GM12801 (cell line): ENCODE measurements around the gene TLK1.

Experiments
- CTCF ChIP-seq: IDR thresholded peaks from one replicate; pipeline ENCODE4 v1.5.1; 2011; ENCODE audit warnings: control low read depth; ENCODE audit not compliant: insufficient read length; ENCODE audit errors: extremely low read depth

Gene TLK1

DNA sequence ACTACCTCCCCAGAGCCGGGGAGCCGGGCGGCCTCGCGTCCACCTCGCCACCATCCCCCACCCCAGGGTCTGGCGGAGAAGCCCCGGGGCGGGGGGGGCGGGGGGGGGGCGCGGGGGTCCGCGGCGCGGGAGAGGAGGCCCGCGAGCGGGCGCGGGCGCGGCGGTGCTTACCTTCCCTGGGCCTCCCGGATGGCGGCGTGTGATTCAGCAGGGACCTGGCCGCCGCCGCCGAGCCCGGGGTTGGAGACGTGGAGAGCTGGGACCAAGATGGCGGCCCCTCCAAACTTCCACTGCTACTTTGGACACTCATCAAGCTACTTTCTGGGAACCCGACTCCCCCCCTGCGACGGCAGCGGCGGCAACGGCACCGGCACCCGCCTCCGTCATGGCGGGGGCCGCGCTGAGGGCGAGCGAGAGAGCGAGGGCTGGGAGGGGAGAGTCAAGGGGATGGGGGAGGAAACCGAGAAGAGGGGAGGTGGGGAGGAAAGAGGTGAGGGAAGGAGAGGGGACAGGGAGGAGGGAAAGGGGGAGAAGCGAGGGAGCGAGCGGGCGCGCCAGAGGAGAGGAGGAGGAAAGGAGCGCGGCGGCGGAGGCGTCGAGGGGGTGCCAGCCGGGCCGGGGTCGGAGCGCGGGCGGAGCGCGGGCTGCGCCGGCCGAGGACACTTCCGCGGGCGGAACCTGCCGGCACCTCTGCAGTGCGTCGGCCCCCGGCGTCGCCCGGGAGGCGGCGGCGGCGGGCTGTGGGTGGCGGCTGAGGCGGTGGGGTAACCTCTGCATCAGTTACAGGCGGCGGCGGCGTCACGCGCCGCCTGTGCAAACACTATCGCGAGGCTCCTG is at the start of gene TLK1:
TSS of gene TLK1 (minus strand) at position 775 of the 837 bp plus-strand sequence. CDS start at position 310, 465 bp downstream.
- TF ChIP-seq CTCF, result no peak

GRCh38 chr2:171210216-171210863 is 49.6 kb upstream of the TLK1 start:
- TF ChIP-seq CTCF, result no peak

GRCh38 chr2:171208657-171209056 is 48.0 kb upstream of the TLK1 start:
- TF ChIP-seq CTCF, result no peak

DNA sequence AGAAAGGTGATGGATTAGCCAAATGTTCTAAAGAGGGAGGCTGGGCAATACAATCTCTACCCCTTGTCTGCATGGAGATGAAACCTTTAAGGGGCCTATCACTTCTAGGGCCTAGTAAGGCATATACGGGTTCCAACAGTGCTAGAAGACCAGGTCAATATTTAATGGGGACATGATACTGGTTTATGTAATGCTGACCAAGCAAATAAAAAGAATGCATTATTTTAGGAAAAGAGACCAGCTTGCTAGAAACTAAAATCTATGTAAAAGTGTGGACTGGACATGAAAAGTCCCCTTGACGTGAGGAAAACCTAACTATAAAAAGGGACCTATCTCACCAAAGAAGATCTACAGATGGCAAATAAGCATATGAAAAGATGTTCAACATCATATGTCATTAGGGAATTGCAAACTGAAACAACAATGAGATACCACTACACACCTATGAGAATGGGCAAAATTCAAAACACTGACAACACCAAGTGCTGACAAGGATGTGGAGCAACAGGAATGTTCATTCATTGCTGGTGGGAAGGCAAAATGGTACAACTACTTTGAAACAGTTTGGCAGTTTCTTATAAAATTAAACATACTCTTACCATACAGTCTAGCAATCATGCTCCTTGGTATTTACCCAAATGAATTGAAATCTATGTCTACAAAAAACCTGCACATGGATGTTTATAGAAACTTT is 45.9 kb upstream of the TLK1 start:
- TF ChIP-seq CTCF, result no peak

DNA sequence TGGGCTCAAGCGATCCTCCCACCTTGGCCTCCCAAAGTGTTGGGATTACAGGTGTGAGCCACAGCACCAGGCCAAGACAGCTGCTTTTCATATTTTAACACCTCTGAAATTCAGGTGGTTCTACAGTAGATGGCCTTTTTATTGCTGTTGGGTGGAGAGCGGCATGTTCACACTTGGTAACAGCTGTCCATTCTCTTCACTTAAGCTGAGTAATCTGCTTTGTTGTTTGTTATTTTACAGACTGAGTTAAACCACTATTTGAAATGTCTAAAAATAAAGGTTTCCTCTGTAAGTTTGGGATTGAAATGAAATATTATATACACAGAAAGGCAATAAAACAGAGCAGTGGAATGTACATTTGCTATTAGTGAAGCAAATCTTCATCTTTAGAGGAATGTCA is 44.9 kb upstream of the TLK1 start:
- TF ChIP-seq CTCF, result no peak

DNA sequence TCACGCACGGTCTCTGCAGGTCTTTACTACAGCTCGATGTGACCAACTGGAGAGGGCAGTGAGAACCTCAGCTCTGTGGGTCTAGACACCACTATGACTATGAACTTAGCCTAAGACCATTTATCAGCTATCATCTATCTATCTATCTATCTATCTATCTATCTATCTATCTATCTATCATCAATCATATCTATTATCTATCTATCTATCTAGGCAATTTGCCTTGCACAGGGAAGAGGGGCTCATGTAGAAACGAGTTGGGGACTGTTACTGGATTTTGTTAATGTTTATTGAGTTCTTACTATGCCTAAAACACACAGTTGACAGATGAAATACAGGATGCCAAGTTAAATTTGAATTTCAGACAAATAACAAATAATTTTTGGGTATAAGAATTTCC is 41.1 kb upstream of the TLK1 start:
- no peak for TF ChIP-seq CTCF

DNA sequence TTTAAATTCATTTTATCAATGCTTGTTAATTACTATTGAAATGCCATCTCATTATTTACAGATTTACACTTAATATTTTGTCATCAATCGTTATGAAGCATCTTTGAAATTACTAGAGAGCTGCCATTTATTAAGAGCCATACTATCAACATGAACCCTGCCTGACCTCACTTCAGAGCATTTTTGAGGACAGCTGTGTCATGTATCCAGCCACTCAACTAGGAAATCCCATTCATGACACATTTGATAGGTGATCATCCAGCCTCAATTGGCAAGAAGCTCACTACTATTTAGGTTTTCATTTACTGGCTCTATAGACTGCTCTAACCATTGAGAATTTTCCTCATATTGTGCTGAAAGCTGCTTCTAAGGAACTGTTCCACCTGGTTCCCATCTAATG is 40.6 kb upstream of the TLK1 start:
- no peak for TF ChIP-seq CTCF
